Immature natural killer cell (primary cell): Measurements from ENCODE around the gene MDFIC2. TPM values are rescaled to one million over a fixed set of nuclear protein-coding genes. Genes with fewer than 3 reads are reported as not detected.
"Not testable (repeated sequence)": the region's sequence is repeated elsewhere in the genome, so short reads cannot be mapped to it uniquely, and the experiment has no call there.

Experiments used
- DNase-seq, 3 donors: peaks; one replicate each; pipeline ENCODE4 v3.0.0; 2022; ENCODE audit warnings: mixed read lengths in 1 of 3
- H3K27ac Mint-ChIP-seq, 6 donors: one replicate each; pipeline ENCODE4 v1.8.0; 2020; ENCODE audit warnings: mixed read lengths in 6 of 6, mild to moderate bottlenecking in 5 of 6, inconsistent platforms in 4 of 6, moderate library complexity in 3 of 6
- H3K27me3 Mint-ChIP-seq, 3 donors: one replicate each; pipeline ENCODE4 v1.8.0; 2020 to 2021; ENCODE audit warnings: low read depth in 3 of 3, mild to moderate bottlenecking in 3 of 3, mixed read lengths in 3 of 3, moderate library complexity in 3 of 3, inconsistent platforms in 1 of 3
- H3K36me3 Mint-ChIP-seq, 3 donors: one replicate each; pipeline ENCODE4 v1.8.0; 2020; ENCODE audit warnings: mixed read lengths in 3 of 3, inconsistent platforms in 2 of 3, mild to moderate bottlenecking in 2 of 3
- H3K4me1 Mint-ChIP-seq, 2 donors: one replicate each; pipeline ENCODE4 v1.8.0; 2020; ENCODE audit warnings: inconsistent platforms in 2 of 2, mild to moderate bottlenecking in 2 of 2, mixed read lengths in 2 of 2, moderate library complexity in 1 of 2
- H3K4me3 Mint-ChIP-seq, 5 donors: one replicate each; pipeline ENCODE4 v1.8.0; 2020; ENCODE audit warnings: mild to moderate bottlenecking in 5 of 5, mixed read lengths in 5 of 5, inconsistent platforms in 3 of 5, moderate library complexity in 3 of 5
- H3K9me3 Mint-ChIP-seq, 6 donors: one replicate each; pipeline ENCODE4 v1.8.0; 2020; ENCODE audit warnings: mild to moderate bottlenecking in 6 of 6, mixed read lengths in 6 of 6, inconsistent platforms in 4 of 6, moderate library complexity in 3 of 6
- polyA plus RNA-seq, 3 donors: library from polyadenylated mRNA; unstranded; fragments of 300-500 nt; fragmentation: Illumina TruSeq; gene quantifications; one replicate each; pipeline ENCODE4 v1.2.3, GENCODE V29; 2021

MDFIC2 gene
- polyA plus RNA-seq, 3 donors from 2014 or later = not detected

DNA sequence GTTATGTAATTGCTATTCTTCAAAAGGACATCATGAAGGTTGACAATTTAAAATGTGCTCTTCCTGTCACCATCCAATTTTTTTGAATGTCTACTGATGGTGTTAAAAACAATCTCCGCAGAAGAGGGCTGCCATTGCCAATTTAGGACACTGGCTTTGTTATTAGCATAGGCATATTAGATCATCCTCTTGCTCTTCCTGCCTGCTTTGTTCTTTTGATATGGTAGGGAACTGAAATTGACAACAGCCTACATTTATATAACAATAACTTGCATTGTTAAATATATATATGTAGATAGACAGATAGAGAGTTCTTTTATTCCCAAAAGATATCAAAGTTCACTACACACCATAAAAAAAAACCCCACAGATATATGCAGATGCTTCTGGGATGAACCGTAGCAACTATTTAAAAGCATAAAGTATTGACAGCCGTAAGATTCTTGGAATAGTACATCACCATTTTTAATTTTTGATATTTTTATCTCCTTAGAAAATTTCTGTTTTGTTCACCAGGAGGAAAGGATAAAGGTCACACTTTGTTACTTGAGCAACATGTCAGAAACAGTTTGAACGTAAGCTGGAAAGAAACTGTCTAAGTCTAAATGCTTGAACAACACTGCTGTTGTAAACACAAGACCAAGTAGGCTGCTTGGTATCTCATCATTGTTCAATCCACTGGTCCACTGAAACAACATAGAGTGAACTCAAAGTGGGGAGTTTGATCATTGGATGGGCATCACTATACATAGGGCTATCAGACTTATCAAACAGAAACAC lies 66.5 kb downstream of the MDFIC2 start:
- Mint-ChIP-seq H3K4me1 (no peaks in the 10 kb centered on the region), H3K27ac (no peak overlapping the region), H3K4me3 (no peak overlapping the region), H3K36me3 (no peaks in the 10 kb centered on the region), H3K9me3 (peaks cover 0 to 21% (median 9%) of the 10 kb centered on the region in 6 donors), H3K27me3 (peaks cover 0 to 2% (median 2%) of the 10 kb centered on the region in 3 donors)
- DNase-seq = no peak

DNA sequence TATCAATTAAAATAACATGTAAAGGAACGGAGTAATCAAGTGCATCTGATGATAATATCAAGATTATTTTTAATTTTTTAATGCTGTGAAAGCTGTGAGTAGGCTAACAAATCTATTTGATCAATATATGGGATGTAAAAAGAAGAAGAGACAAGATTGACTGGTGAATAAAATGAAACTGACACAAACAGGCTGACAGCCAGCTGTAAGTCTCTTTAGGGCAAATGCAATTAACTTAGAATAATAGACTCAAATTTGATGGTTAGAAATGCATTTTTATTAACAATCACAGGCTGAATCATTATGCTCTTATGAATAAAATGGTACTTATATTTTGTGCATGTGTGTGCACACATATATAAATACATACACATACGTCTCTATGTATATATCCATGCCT lies 68.0 kb downstream of the MDFIC2 start:
- Mint-ChIP-seq H3K27me3 (peaks cover 0 to 2% (median 2%) of the 10 kb centered on the region in 3 donors), H3K36me3 (no peaks in the 10 kb centered on the region), H3K9me3 (peaks cover 0 to 22% (median 4%) of the 10 kb centered on the region in 6 donors), H3K4me1 (no peaks in the 10 kb centered on the region), H3K27ac (no peak overlapping the region), H3K4me3 (no peak overlapping the region)
- no peak for DNase-seq

DNA sequence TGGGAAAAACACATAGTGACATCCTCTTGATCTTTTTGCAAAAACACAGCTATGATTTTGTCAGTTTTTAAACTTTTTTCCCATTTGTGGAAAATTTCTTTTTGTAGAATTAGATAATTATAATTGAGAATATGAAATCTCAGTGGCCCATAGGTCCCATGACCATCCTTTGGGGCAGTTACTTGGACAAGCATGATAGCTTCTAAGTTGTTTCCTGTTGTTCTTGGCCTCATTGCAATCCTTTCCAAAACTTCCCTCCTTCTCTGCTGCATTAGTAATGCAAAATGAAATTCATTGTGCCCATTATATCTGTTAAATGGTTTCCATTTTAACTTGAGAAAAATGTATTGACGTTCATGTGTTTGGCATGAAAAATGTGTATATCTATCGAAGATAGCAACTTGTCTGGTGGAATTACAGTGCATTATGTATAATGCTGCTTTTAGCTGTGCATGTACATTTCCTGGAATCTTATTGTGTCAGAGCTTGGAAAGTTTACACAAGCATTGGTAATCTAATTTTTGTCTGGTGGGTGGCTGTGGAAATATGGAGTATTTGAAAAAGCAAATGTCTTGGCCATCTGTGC lies 70.0 kb downstream of the MDFIC2 start:
- no peaks in the 10 kb centered on the region for H3K4me1 Mint-ChIP-seq
- no peak overlapping the region for H3K27ac Mint-ChIP-seq
- no peaks in the 10 kb centered on the region for H3K36me3 Mint-ChIP-seq
- no peak for DNase-seq
- H3K27me3 Mint-ChIP-seq = peaks cover 0 to 2% (median under 1%) of the 10 kb centered on the region in 3 donors
- H3K4me3 Mint-ChIP-seq = no peak overlapping the region
- peaks cover 0 to 19% (median 5%) of the 10 kb centered on the region in 6 donors for H3K9me3 Mint-ChIP-seq

DNA sequence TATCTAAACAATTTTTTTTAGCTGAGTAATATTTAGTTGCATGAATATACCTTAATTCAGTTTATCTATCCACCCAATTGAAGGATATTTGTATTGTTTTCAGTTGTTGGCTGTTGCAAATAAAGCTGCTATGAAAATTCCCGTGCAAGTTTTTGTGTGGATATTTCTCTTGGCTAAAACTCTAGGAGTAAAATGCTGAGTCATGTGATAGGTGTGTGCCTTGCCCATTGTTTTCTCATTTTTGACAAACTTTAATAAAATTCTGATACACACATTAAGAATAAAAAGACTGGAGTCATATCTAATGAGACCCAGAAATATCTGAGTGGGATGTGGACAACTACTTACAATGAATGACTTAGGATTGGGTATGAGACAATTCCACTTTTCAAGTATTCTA lies 78.6 kb downstream of the MDFIC2 start:
- H3K4me3 Mint-ChIP-seq = no peak overlapping the region
- peaks cover 0 to 1% (median 0%) of the 10 kb centered on the region in 3 donors for H3K27me3 Mint-ChIP-seq
- H3K36me3 Mint-ChIP-seq = no peaks in the 10 kb centered on the region
- no peak for DNase-seq
- no peak overlapping the region for H3K27ac Mint-ChIP-seq
- no peaks in the 10 kb centered on the region for H3K4me1 Mint-ChIP-seq
- peaks cover 0 to 19% (median 4%) of the 10 kb centered on the region in 6 donors for H3K9me3 Mint-ChIP-seq

DNA sequence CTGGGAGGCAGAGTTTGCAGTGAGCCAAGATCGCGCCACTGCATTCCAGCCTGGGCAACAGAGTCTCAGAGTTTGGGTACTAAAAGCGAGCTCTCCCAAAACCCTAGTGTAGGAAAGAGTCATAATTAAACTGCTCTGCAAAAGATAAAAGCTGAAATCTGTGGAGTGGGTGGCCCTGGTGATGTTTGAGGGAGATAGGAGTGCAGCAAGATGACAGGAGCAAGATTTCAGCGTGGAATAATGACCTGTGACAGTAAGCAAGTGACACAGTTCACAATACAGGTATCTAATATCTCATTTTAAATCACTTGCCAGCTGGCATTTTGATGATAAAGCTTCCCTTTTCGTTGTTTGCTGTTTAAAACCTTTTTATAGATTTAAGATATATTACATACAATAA lies 79.3 kb downstream of the MDFIC2 start:
- Mint-ChIP-seq H3K27ac (no peak overlapping the region), H3K9me3 (peaks cover 0 to 21% (median 4%) of the 10 kb centered on the region in 6 donors), H3K4me1 (no peaks in the 10 kb centered on the region), H3K27me3 (peaks cover 0 to 1% (median 0%) of the 10 kb centered on the region in 3 donors), H3K4me3 (no peak overlapping the region), H3K36me3 (no peaks in the 10 kb centered on the region)
- DNase-seq = no peak

DNA sequence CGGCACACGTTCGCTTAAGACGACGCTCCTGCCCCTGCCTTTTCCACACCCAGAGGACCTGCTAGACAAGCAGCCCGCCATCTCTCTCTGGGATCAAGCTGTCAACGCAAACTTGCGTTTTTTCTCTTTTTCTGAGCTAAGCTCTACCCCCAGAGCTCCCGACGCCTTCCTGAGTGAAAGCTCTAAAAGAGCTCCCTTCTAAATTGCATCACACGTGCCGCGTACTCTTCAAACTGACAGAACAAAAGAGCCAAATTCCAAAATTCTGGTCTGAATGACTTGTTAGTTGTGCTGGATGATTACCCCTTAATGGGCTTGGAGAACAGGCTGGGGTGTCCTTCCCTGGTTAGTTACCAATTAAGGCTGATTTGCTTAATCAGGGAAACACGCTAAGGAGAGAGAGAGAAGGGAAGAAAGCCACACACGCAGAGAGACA lies 81.2 kb downstream of the MDFIC2 start:
- Mint-ChIP-seq H3K27me3 (no peaks in the 10 kb centered on the region), H3K4me1 (no peaks in the 10 kb centered on the region), H3K36me3 (no peaks in the 10 kb centered on the region), H3K9me3 (peaks cover 0 to 16% (median 3%) of the 10 kb centered on the region in 6 donors), H3K4me3 (no peak overlapping the region), H3K27ac (no peak overlapping the region)
- no peak for DNase-seq

DNA sequence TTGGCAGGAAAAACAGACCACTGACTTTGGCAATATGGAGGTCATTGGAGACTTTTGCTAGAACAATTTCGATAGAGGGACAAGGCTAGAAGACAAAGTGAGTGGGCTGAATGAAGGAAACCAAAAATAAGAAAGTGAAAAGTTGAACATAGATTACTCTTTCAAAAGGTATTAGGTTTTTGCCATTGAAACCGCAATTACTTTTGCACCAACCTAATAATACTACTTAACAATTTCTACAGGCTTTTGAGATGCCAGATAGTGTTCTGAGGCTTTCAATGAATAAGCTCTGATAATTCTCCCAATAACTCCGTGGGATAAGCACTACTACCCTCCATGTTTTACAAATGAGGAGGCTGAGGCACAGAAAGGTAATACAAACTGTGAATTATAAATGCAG lies 85.0 kb downstream of the MDFIC2 start:
- H3K36me3 Mint-ChIP-seq = no peaks in the 10 kb centered on the region
- no peak overlapping the region for H3K27ac Mint-ChIP-seq
- H3K9me3 Mint-ChIP-seq = peaks cover 0 to 5% (median 2%) of the 10 kb centered on the region in 6 donors
- H3K4me1 Mint-ChIP-seq = no peaks in the 10 kb centered on the region
- H3K4me3 Mint-ChIP-seq = no peak overlapping the region
- DNase-seq = no peak
- H3K27me3 Mint-ChIP-seq = no peaks in the 10 kb centered on the region

DNA sequence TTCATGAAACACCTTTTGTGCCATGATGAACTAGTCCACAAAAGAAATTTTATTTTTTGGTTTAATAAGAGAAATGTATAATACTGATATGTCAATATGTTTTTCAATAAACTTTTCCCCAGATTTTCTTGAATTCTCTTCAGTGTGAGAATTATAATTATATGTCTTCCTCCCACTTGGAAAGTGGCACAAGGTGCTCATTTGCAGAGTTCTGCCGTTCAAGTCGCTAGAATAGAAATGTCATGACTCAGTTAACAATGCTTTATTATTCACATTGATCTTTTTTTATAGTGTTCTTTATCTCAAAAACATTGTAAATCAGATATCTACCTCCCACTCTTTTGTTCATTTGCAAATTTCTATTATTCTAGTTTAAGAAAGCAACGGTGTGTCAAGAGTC lies 87.3 kb downstream of the MDFIC2 start:
- Mint-ChIP-seq H3K9me3 (peaks cover 0 to 4% (median 2%) of the 10 kb centered on the region in 6 donors), H3K36me3 (no peaks in the 10 kb centered on the region), H3K27me3 (no peaks in the 10 kb centered on the region), H3K4me3 (no peak overlapping the region), H3K27ac (no peak overlapping the region), H3K4me1 (no peaks in the 10 kb centered on the region)
- no peak for DNase-seq

DNA sequence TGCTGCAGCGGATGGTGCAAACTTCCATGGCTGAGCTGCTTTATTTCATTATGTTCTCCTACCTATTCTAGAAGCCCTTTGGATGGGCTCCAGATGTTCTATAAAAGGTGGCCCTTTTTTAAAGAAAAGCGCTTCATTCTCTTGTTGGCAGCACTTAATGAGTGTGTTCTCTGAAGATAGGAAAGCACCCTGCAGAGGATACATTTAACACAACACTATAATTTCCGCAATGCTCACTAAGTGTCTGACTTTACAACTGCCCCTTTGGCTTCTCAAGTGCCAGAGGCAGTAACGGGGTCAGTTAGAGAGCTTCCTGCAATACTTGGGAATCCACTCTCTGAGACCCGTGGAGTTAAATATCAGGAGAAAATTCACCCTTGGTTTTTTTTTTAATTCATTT lies 88.1 kb downstream of the MDFIC2 start:
- H3K27ac Mint-ChIP-seq = no peak overlapping the region
- H3K4me1 Mint-ChIP-seq = no peaks in the 10 kb centered on the region
- H3K4me3 Mint-ChIP-seq = no peak overlapping the region
- H3K9me3 Mint-ChIP-seq = peaks cover 0 to 4% (median 3%) of the 10 kb centered on the region in 6 donors
- DNase-seq = no peak
- no peaks in the 10 kb centered on the region for H3K27me3 Mint-ChIP-seq
- H3K36me3 Mint-ChIP-seq = no peaks in the 10 kb centered on the region

DNA sequence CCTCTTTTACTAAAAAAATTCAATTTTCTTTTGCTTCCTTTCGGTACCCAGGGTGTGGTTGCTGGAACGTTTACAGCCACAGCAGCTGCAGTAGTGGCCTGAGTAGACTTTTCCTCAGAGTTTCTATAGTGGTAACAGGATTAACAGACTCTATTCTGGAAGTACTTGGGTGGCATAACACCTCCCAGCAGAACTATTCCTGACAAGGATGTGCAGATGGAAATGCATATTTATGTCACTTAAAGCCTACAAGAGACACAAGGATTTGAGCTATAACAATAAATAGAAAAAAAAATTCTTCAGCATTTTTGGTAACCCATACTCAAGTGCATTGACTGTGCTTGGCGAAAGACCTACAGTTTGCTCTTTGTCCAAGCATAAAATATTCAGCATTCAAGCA lies 94.0 kb downstream of the MDFIC2 start:
- Mint-ChIP-seq H3K36me3 (no peaks in the 10 kb centered on the region), H3K27me3 (peaks cover 0 to 2% (median 0%) of the 10 kb centered on the region in 3 donors), H3K27ac (no peak overlapping the region), H3K4me1 (no peaks in the 10 kb centered on the region), H3K4me3 (no peak overlapping the region), H3K9me3 (peaks cover 0 to 5% (median 2%) of the 10 kb centered on the region in 6 donors)
- no peak for DNase-seq

DNA sequence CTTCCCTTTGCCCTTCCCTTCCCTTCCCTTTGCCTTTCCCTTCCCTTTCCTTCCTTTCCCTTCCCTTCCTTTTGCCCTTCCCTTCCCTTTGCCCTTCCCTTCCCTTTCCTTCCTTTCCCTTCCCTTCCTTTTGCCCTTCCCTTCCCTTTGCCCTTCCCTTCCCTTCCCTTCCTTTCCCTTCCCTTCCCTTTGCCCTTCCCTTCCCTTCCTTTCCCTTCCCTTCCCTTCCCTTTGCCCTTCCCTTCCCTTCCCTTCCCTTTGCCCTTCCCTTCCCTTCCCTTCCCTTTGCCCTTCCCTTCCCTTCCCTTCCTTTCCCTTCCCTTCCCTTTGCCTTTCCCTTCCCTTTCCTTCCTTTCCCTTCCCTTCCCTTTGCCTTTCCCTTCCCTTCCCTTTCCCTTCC lies 101.2 kb downstream of the MDFIC2 start:
- H3K9me3 Mint-ChIP-seq = peaks cover 1 to 17% (median 3%) of the 10 kb centered on the region in 6 donors
- not testable (repeated sequence) for DNase-seq, H3K4me1 Mint-ChIP-seq, H3K27me3 Mint-ChIP-seq, H3K4me3 Mint-ChIP-seq, H3K27ac Mint-ChIP-seq, H3K36me3 Mint-ChIP-seq

DNA sequence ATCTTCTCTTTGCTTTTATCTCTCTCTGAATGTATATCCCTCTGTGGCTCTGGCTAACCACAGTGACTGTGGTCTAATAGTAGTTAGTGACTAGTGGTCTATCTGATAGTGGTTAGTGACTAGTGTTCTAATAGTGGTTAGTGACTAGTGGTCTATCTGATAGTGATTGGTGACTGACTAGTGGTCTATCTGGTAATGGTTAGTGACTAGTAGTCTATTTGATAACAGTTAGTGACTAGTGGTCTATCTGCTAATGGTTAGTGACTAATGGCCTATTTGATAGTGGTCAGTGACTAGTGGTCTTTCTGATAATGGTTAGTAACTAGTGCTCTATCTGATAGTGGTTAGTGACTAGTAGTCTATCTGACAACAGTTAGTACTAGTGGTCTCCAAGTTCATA lies 110.5 kb downstream of the MDFIC2 start:
- Mint-ChIP-seq H3K4me3 (no peak overlapping the region), H3K27me3 (peaks cover 0 to 3% (median 1%) of the 10 kb centered on the region in 3 donors), H3K27ac (no peak overlapping the region), H3K9me3 (peaks cover 0 to 12% (median 4%) of the 10 kb centered on the region in 6 donors), H3K4me1 (no peaks in the 10 kb centered on the region), H3K36me3 (no peaks in the 10 kb centered on the region)
- DNase-seq = no peak

DNA sequence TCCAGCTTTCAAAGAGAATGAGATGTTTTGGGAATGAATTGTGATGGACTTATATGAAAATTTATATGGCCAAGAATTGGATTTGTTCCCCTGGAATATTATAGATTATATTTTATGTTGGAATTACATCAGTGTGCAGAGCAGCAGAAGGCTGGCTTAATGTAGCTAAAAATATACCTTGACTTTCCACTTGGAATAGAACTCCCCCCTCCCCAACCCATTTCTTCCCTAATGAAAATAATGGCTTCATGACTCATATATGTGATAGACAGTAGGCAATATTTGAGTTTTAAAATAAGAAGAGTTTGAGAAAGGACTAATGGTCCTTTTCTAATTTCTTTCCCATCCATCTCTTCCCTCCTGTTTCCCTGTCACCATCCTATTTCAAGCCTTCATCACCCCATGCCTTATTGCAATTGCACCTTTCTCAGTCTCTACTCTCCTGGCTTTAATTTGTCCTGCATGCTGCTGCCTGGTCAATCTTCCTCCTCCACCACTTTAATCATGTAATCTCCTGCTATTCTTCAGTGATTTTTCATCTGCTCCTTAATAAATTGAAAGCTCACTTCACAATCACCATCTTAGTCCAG lies 122.5 kb downstream of the MDFIC2 start:
- Mint-ChIP-seq H3K36me3 (no peaks in the 10 kb centered on the region), H3K9me3 (peaks cover 2 to 13% (median 5%) of the 10 kb centered on the region in 6 donors), H3K4me1 (no peaks in the 10 kb centered on the region), H3K27ac (no peak overlapping the region), H3K27me3 (peaks cover 0 to 2% (median 0%) of the 10 kb centered on the region in 3 donors), H3K4me3 (no peak overlapping the region)
- no peak for DNase-seq

DNA sequence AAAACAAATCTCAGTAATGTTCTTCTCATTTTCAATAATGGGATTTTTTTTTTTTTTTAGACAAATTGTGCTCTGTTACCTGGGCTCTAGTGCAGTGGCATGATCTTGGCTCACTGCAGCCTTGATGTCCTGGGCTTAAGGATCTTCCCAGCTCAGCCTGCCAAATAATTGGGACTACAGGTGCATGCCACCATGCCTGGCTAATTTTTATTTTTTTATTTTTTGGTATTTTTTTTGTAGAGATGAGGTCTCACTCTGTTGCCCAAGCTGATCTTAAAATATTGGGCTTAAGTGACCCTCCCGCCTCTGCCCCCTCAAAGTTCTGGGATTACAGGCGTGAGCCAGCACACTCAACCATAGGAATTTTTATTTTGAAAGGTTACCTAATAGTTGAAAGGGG lies 126.2 kb downstream of the MDFIC2 start:
- H3K4me3 Mint-ChIP-seq = no peak overlapping the region
- H3K27me3 Mint-ChIP-seq = peaks cover 0 to 2% (median 1%) of the 10 kb centered on the region in 3 donors
- peaks cover 2 to 14% (median 4%) of the 10 kb centered on the region in 6 donors for H3K9me3 Mint-ChIP-seq
- no peak overlapping the region for H3K27ac Mint-ChIP-seq
- no peaks in the 10 kb centered on the region for H3K4me1 Mint-ChIP-seq
- no peaks in the 10 kb centered on the region for H3K36me3 Mint-ChIP-seq
- DNase-seq = no peak
